AG09319 (cell line): ENCODE results near the gene FANCB.

ENCODE experiments used
- DNase-seq: peaks from one replicate; pipeline ENCODE4 v3.0.0-alpha.2; 2010; ENCODE audit warnings: low read depth; ENCODE audit errors: extremely low read depth
- CTCF ChIP-seq: IDR thresholded peaks from 2 replicates; pipeline ENCODE4 v1.5.1; 2011; ENCODE audit warnings: low read depth, mild to moderate bottlenecking, inconsistent platforms, low read length, moderate library complexity

FANCB gene

GRCh38 chrX:14903891-14904290 is 31.0 kb upstream of the FANCB start:
- no peak for DNase-seq
- no peak for TF ChIP-seq CTCF

GRCh38 chrX:14902537-14902936 is 29.7 kb upstream of the FANCB start:
- DNase-seq: no peak
- TF ChIP-seq CTCF: no peak

- no peak for DNase-seq
- TF ChIP-seq CTCF: no peak
Measured at GRCh38 chrX:14899607-14900006, 26.7 kb upstream of the FANCB start.

GRCh38 chrX:14897042-14897441 is 24.2 kb upstream of the FANCB start:
- no peak for TF ChIP-seq CTCF
- DNase-seq: no peak

GRCh38 chrX:14896273-14896672 is 23.4 kb upstream of the FANCB start:
- TF ChIP-seq CTCF: no peak
- DNase-seq: no peak

GRCh38 chrX:14886252-14886651 is 13.4 kb upstream of the FANCB start:
- no peak for TF ChIP-seq CTCF
- DNase-seq: no peak

GRCh38 chrX:14884714-14885113 is 11.8 kb upstream of the FANCB start:
- no peak for TF ChIP-seq CTCF
- no peak for DNase-seq
